Karpas-422 (cell line): ENCODE measurements around the gene DPCD. TPM values are rescaled to one million over a fixed set of nuclear protein-coding genes. Genes with fewer than 3 reads are reported as not detected.

ENCODE experiments used
- DNase-seq: peaks from one replicate; pipeline ENCODE4 v3.0.0-alpha.2; 2015
- H2AFZ ChIP-seq: fragments of 200-600 bp; sonication (generic); 2 replicates; pipeline ENCODE4 v1.6.1; 2014; ENCODE audit warnings: antibody characterized with exemption, low read length, mixed read lengths
- H3K27ac ChIP-seq: fragments of 200-600 bp; sonication (generic); 2 replicates; pipeline ENCODE4 v1.5.1; 2014; ENCODE audit warnings: mild to moderate bottlenecking, low read length, moderate library complexity
- H3K27me3 ChIP-seq: fragments of 200-600 bp; sonication (generic); 2 replicates; pipeline ENCODE4 v1.6.1; 2014; ENCODE audit warnings: low read length, mixed read lengths
- H3K36me3 ChIP-seq: fragments of 200-600 bp; sonication (generic); 2 replicates; pipeline ENCODE4 v1.6.1; 2014; ENCODE audit warnings: low read length, mixed read lengths; ENCODE audit not compliant: insufficient read depth
- H3K4me1 ChIP-seq: fragments of 200-600 bp; sonication (generic); 2 replicates; pipeline ENCODE4 v1.6.1; 2014; ENCODE audit warnings: mild to moderate bottlenecking, low read length, mixed read lengths
- H3K4me2 ChIP-seq: fragments of 200-600 bp; sonication (generic); 2 replicates; pipeline ENCODE4 v1.6.1; 2014; ENCODE audit warnings: low read length, low read depth, mild to moderate bottlenecking; ENCODE audit not compliant: poor library complexity, severe bottlenecking
- H3K4me3 ChIP-seq: fragments of 200-600 bp; sonication (generic); 2 replicates; pipeline ENCODE4 v1.5.1; 2014; ENCODE audit warnings: mild to moderate bottlenecking, antibody characterized with exemption, low read length, mixed read lengths
- H3K79me2 ChIP-seq: fragments of 200-600 bp; sonication (generic); 2 replicates; pipeline ENCODE4 v1.6.1; 2014; ENCODE audit warnings: mild to moderate bottlenecking, low read length, mixed read lengths
- H3K9ac ChIP-seq: fragments of 200-600 bp; sonication (generic); 2 replicates; pipeline ENCODE4 v1.6.0; 2014; ENCODE audit warnings: low read length
- H3K9me2 ChIP-seq: fragments of 200-600 bp; sonication (generic), shearing (Covaris generic); replicated peaks from 2 replicates; pipeline ENCODE4 v1.6.0; 2014; ENCODE audit warnings: mild to moderate bottlenecking, low read length, moderate library complexity; ENCODE audit not compliant: insufficient read depth
- H3K9me3 ChIP-seq: fragments of 300-700, 200-600 bp; sonication (generic); 2 replicates; pipeline ENCODE4 v1.6.1; 2014; ENCODE audit warnings: low read length, mixed read lengths
- H4K20me1 ChIP-seq: fragments of 200-600 bp; sonication (generic); 2 replicates; pipeline ENCODE4 v1.6.1; 2014; ENCODE audit warnings: mild to moderate bottlenecking, antibody characterized with exemption, low read length, low read depth; ENCODE audit not compliant: insufficient read depth
- total RNA-seq: library from RNA; depleted of rRNA; stranded (reverse); fragments of >200 nt; shearing (Covaris generic); gene quantifications from 2 replicates; pipeline ENCODE4 v1.2.3, GENCODE V29; 2014; ENCODE audit warnings: low replicate concordance

DPCD gene
- total RNA-seq, 1 experiment from 2014 or later: 15.7 TPM

- Histone ChIP-seq H3K9ac (no peak overlapping the region), H3K36me3 (no peaks in the 10 kb centered on the region), H3K4me3 (no peak overlapping the region), H3K27me3 (no peaks in the 10 kb centered on the region), H3K79me2 (no peaks in the 10 kb centered on the region), H4K20me1 (no peaks in the 10 kb centered on the region), H3K4me2 (no peak overlapping the region), H3K4me1 (no peaks in the 10 kb centered on the region; the same call in 1 of the 2 replicates), H3K9me3 (no peaks in the 10 kb centered on the region), H2AFZ (no peak overlapping the region), H3K27ac (no peak overlapping the region), H3K9me2 (no peaks in the 10 kb centered on the region)
- no peak for DNase-seq
These were observed 12.4 kb upstream of the DPCD start for GRCh38 chr10:101575580-101576210.

- Histone ChIP-seq H3K9me2 (no peaks in the 10 kb centered on the region), H3K4me3 (no peak overlapping the region), H3K9me3 (no peaks in the 10 kb centered on the region), H3K4me1 (no peaks in the 10 kb centered on the region), H3K27me3 (no peaks in the 10 kb centered on the region), H3K79me2 (no peaks in the 10 kb centered on the region), H4K20me1 (no peaks in the 10 kb centered on the region), H2AFZ (no peak overlapping the region), H3K36me3 (no peaks in the 10 kb centered on the region), H3K9ac (no peak overlapping the region), H3K4me2 (no peak overlapping the region), H3K27ac (no peak overlapping the region)
- no peak for DNase-seq
These were observed 11.8 kb upstream of the DPCD start for GRCh38 chr10:101576211-101576863.

- H3K36me3 ChIP-seq: no peaks in the 10 kb centered on the region
- no peaks in the 10 kb centered on the region for H3K27me3 ChIP-seq
- H4K20me1 ChIP-seq: no peaks in the 10 kb centered on the region
- H3K4me1 ChIP-seq: no peaks in the 10 kb centered on the region
- H3K9ac ChIP-seq: no peak overlapping the region
- no peak overlapping the region for H2AFZ ChIP-seq
- no peak for DNase-seq
- H3K4me3 ChIP-seq: no peak overlapping the region
- no peaks in the 10 kb centered on the region for H3K79me2 ChIP-seq
- no peaks in the 10 kb centered on the region for H3K9me2 ChIP-seq
- H3K4me2 ChIP-seq: no peak overlapping the region
- no peak overlapping the region for H3K27ac ChIP-seq
- H3K9me3 ChIP-seq: no peaks in the 10 kb centered on the region
These were observed 10.8 kb upstream of the DPCD start for GRCh38 chr10:101577121-101577871.

- no peaks in the 10 kb centered on the region for H4K20me1 ChIP-seq
These were observed 9.9 kb upstream of the DPCD start for GRCh38 chr10:101578192-101578591.

GRCh38 chr10:101578803-101579515 lies 9.2 kb upstream of the DPCD start:
- Histone ChIP-seq H2AFZ (no peak overlapping the region), H3K4me3 (no peak overlapping the region), H3K27ac (no peak overlapping the region), H3K9me2 (no peaks in the 10 kb centered on the region), H3K36me3 (no peaks in the 10 kb centered on the region), H3K4me1 (no peaks in the 10 kb centered on the region), H3K4me2 (no peak overlapping the region), H3K9ac (no peak overlapping the region), H3K79me2 (no peaks in the 10 kb centered on the region), H4K20me1 (no peaks in the 10 kb centered on the region), H3K9me3 (no peaks in the 10 kb centered on the region), H3K27me3 (no peaks in the 10 kb centered on the region)
- DNase-seq: no peak

More at GRCh38 chr10:101578192-101578591, 9.9 kb upstream of the DPCD start:
- Histone ChIP-seq H3K4me1 (no peaks in the 10 kb centered on the region), H3K79me2 (no peaks in the 10 kb centered on the region), H3K4me3 (no peak overlapping the region), H3K27ac (no peak overlapping the region), H3K4me2 (no peak overlapping the region), H3K9ac (no peak overlapping the region), H3K9me2 (no peaks in the 10 kb centered on the region), H3K9me3 (no peaks in the 10 kb centered on the region), H3K27me3 (no peaks in the 10 kb centered on the region), H2AFZ (no peak overlapping the region), H3K36me3 (no peaks in the 10 kb centered on the region)
- DNase-seq: no peak

- Histone ChIP-seq H3K36me3 (no peaks in the 10 kb centered on the region), H3K4me3 (no peak overlapping the region), H3K79me2 (no peaks in the 10 kb centered on the region), H3K27me3 (no peaks in the 10 kb centered on the region), H3K4me2 (no peak overlapping the region), H3K27ac (no peak overlapping the region), H3K9me3 (no peaks in the 10 kb centered on the region), H3K4me1 (no peaks in the 10 kb centered on the region), H2AFZ (no peak overlapping the region), H3K9me2 (no peaks in the 10 kb centered on the region), H4K20me1 (no peaks in the 10 kb centered on the region), H3K9ac (no peak overlapping the region)
- no peak for DNase-seq
These were observed 8.6 kb upstream of the DPCD start for GRCh38 chr10:101579516-101579870.

GRCh38 chr10:101580486-101581399 lies 7.4 kb upstream of the DPCD start:
- Histone ChIP-seq H3K9ac (no peak overlapping the region), H3K9me3 (no peaks in the 10 kb centered on the region), H3K4me2 (no peak overlapping the region), H3K27me3 (no peaks in the 10 kb centered on the region), H3K79me2 (no peaks in the 10 kb centered on the region), H3K36me3 (no peaks in the 10 kb centered on the region), H3K4me1 (no peaks in the 10 kb centered on the region), H3K4me3 (no peak overlapping the region), H4K20me1 (no peaks in the 10 kb centered on the region), H3K27ac (no peak overlapping the region), H2AFZ (no peak overlapping the region), H3K9me2 (no peaks in the 10 kb centered on the region)
- no peak for DNase-seq
